ENCODE results near the gene KRTAP10-12.
"Not testable (repeated sequence)": the region's sequence is repeated elsewhere in the genome, so short reads cannot be mapped to it uniquely, and the experiment has no call there.

Gene KRTAP10-12

GRCh38 chr21:44684483-44684882 is 12.5 kb upstream of the KRTAP10-12 start:
- H3K27ac ChIP-seq, result no peak overlapping the region
- DNase-seq (ENCODE audit: low spot score), result no peak
- TF ChIP-seq CTCF (conservative IDR thresholded peaks at IDR 0.05; ENCODE audit: low read depth), result no peak
- ChIA-PET CTCF (no interaction called here), POLR2A (ENCODE audit: low non-redundant PET) (no interaction called here)

GRCh38 chr21:44685050-44685449 is 11.9 kb upstream of the KRTAP10-12 start:
- DNase-seq (ENCODE audit: low spot score); POLR2A ChIA-PET (ENCODE audit: low non-redundant PET); H3K27ac ChIP-seq; CTCF ChIA-PET: not testable (repeated sequence)

- DNase-seq (ENCODE audit: low spot score), result no peak
- ChIA-PET CTCF (no interaction called here), POLR2A (ENCODE audit: low non-redundant PET) (no interaction called here)
- no peak for TF ChIP-seq CTCF (conservative IDR thresholded peaks at IDR 0.05; ENCODE audit: low read depth)
- no peak overlapping the region for H3K27ac ChIP-seq
Observed at GRCh38 chr21:44686000-44686781, 10.8 kb upstream of the KRTAP10-12 start.

- POLR2A ChIA-PET (ENCODE audit: low non-redundant PET), result no interaction called here
- no peak for TF ChIP-seq CTCF (conservative IDR thresholded peaks at IDR 0.05; ENCODE audit: low read depth)
Observed at GRCh38 chr21:44686843-44687561, 10.0 kb upstream of the KRTAP10-12 start.

GRCh38 chr21:44687671-44688070 is 9.3 kb upstream of the KRTAP10-12 start:
- POLR2A ChIA-PET (ENCODE audit: low non-redundant PET), result no interaction called here
- CTCF ChIA-PET, result interaction anchor here (0.7 kb wide), 1 partner anchor 137 kb away, joined by 4 read pairs; no protein-coding TSS in a partner anchor
- DNase-seq (ENCODE audit: low spot score), result no peak

More at GRCh38 chr21:44686843-44687561, 10.0 kb upstream of the KRTAP10-12 start:
- DNase-seq (ENCODE audit: low spot score), result no peak
- H3K27ac ChIP-seq, result no peak overlapping the region
- CTCF ChIA-PET, result interaction anchor here (0.7 kb wide), 1 partner anchor 136 kb away, joined by 4 read pairs; no protein-coding TSS in a partner anchor

GRCh38 chr21:44689740-44690139 is 7.2 kb upstream of the KRTAP10-12 start:
- CTCF ChIA-PET; DNase-seq (ENCODE audit: low spot score); POLR2A ChIA-PET (ENCODE audit: low non-redundant PET); H3K27ac ChIP-seq: not testable (repeated sequence)

More at GRCh38 chr21:44687671-44688070, 9.3 kb upstream of the KRTAP10-12 start:
- TF ChIP-seq CTCF (conservative IDR thresholded peaks at IDR 0.05; ENCODE audit: low read depth), result no peak
- H3K27ac ChIP-seq, result no peak overlapping the region

GRCh38 chr21:44691686-44692085 is 5.3 kb upstream of the KRTAP10-12 start:
- ChIA-PET POLR2A (ENCODE audit: low non-redundant PET) (no interaction called here), CTCF (no interaction called here)
- no peak for TF ChIP-seq CTCF (conservative IDR thresholded peaks at IDR 0.05; ENCODE audit: low read depth)
- no peak for DNase-seq (ENCODE audit: low spot score)
- H3K27ac ChIP-seq, result no peak overlapping the region
